CD14-positive monocyte (primary cell): ENCODE results near the gene ESRRG. TPM values are rescaled to one million over a fixed set of nuclear protein-coding genes. Genes with fewer than 3 reads are reported as not detected.

Experiments
- DNase-seq, 3 donors: peaks; one replicate each; pipeline ENCODE4 v3.0.0-alpha.2; 2011 to 2022
- H2AFZ ChIP-seq: 2 replicates; pipeline ENCODE4 v1.6.0; 2012; ENCODE audit warnings: mild to moderate bottlenecking, low read depth, low read length, inconsistent platforms; ENCODE audit not compliant: insufficient read depth, poor library complexity, severe bottlenecking
- H3K27ac ChIP-seq, 2 donors: 1 replicate in 1 of 2; 2 replicates in 1 of 2; pipeline ENCODE4 v1.5.1; 2012 to 2013; ENCODE audit warnings: low read length in 2 of 2, control low read depth in 1 of 2, inconsistent platforms in 1 of 2, low read depth in 1 of 2, mild to moderate bottlenecking in 1 of 2
- H3K27me3 ChIP-seq, 2 donors: one replicate each; pipeline versions ENCODE4 v1.6.0 to v1.6.1; 2011 to 2013; ENCODE audit warnings: low read length in 2 of 2; ENCODE audit not compliant: control insufficient read depth in 2 of 2, insufficient read depth in 2 of 2
- H3K36me3 ChIP-seq, 2 donors: replicated peaks in 1 of 2; 1 replicate in 1 of 2; 2 replicates in 1 of 2; pipeline versions ENCODE4 v1.5.1 to v1.6.1; 2012 to 2013; ENCODE audit warnings: low read length in 2 of 2, control low read depth in 1 of 2, inconsistent platforms in 1 of 2, mild to moderate bottlenecking in 1 of 2; ENCODE audit not compliant: insufficient read depth in 2 of 2, control insufficient read depth in 1 of 2
- H3K4me1 ChIP-seq, 2 donors: 1 replicate in 1 of 2; 2 replicates in 1 of 2; pipeline versions ENCODE4 v1.5.1 to v1.6.1; 2012 to 2013; ENCODE audit warnings: low read length in 2 of 2, control low read depth in 1 of 2, inconsistent platforms in 1 of 2, mild to moderate bottlenecking in 1 of 2, moderate library complexity in 1 of 2; ENCODE audit not compliant: insufficient read depth in 2 of 2, control insufficient read depth in 1 of 2
- H3K4me2 ChIP-seq: replicated peaks from 2 replicates; pipeline ENCODE3; 2012; ENCODE audit warnings: low read length, moderate library complexity, mild to moderate bottlenecking; ENCODE audit not compliant: poor library complexity, severe bottlenecking; ENCODE audit errors: extremely low read depth
- H3K4me3 ChIP-seq, 3 experiments: fragments of 200-600 bp in 1 of 3; sonication (generic) in 1 of 3; replicated peaks in 1 of 3; 1 replicate in 2 of 3; 2 replicates in 1 of 3; pipeline ENCODE4 v1.5.1; 2011 to 2013; ENCODE audit warnings: low read length in 3 of 3, mild to moderate bottlenecking in 3 of 3, control low read depth in 2 of 3, low read depth in 2 of 3, inconsistent platforms in 1 of 3, moderate library complexity in 1 of 3
- H3K79me2 ChIP-seq: 2 replicates; pipeline ENCODE4 v1.6.0; 2012; ENCODE audit warnings: mild to moderate bottlenecking, control low read depth, inconsistent platforms, low read length, moderate library complexity; ENCODE audit not compliant: insufficient read depth
- H3K9ac ChIP-seq: 2 replicates; pipeline ENCODE4 v1.6.0; 2017; ENCODE audit warnings: low read length, mild to moderate bottlenecking; ENCODE audit not compliant: insufficient read depth, poor library complexity, severe bottlenecking
- H3K9me3 ChIP-seq, 2 donors: replicated peaks in 1 of 2; 1 replicate in 1 of 2; 2 replicates in 1 of 2; pipeline versions ENCODE4 v1.5.1 to v1.6.1; 2012 to 2013; ENCODE audit warnings: low read length in 2 of 2, control low read depth in 1 of 2; ENCODE audit not compliant: control insufficient read depth in 1 of 2, insufficient read depth in 1 of 2
- H4K20me1 ChIP-seq: 2 replicates; pipeline ENCODE4 v1.6.0; 2012; ENCODE audit warnings: mild to moderate bottlenecking, low read length, control low read depth, moderate library complexity; ENCODE audit not compliant: insufficient read depth
- H3K27ac Mint-ChIP-seq, 7 donors: one replicate each; pipeline ENCODE4 v1.8.0; 2020; ENCODE audit warnings: mild to moderate bottlenecking in 7 of 7, mixed read lengths in 7 of 7, moderate library complexity in 6 of 7, inconsistent platforms in 2 of 7
- H3K27me3 Mint-ChIP-seq, 3 donors: one replicate each; pipeline ENCODE4 v1.8.0; 2021 to 2022; ENCODE audit warnings: low read depth in 3 of 3, mild to moderate bottlenecking in 3 of 3, mixed read lengths in 3 of 3, moderate library complexity in 3 of 3, inconsistent platforms in 1 of 3
- H3K36me3 Mint-ChIP-seq, 2 donors: one replicate each; pipeline ENCODE4 v1.8.0; 2020; ENCODE audit warnings: mixed read lengths in 2 of 2, inconsistent platforms in 1 of 2, mild to moderate bottlenecking in 1 of 2
- H3K4me1 Mint-ChIP-seq: one replicate; pipeline ENCODE4 v1.8.0; 2020; ENCODE audit warnings: mild to moderate bottlenecking, mixed read lengths
- H3K4me3 Mint-ChIP-seq, 2 donors: one replicate each; pipeline ENCODE4 v1.8.0; 2020; ENCODE audit warnings: mild to moderate bottlenecking in 2 of 2, mixed read lengths in 2 of 2, moderate library complexity in 1 of 2
- H3K9me3 Mint-ChIP-seq, 7 donors: one replicate each; pipeline ENCODE4 v1.8.0; 2020 to 2022; ENCODE audit warnings: mixed read lengths in 7 of 7, mild to moderate bottlenecking in 6 of 7, moderate library complexity in 6 of 7, inconsistent platforms in 2 of 7
- WGBS: methylation state at CpG from one replicate; pipeline ENCODE4 v1.1.5; 2013; ENCODE audit warnings: missing lambda C conversion rate; ENCODE audit not compliant: insufficient coverage; 5-methylcytosine and 5-hydroxymethylcytosine counted together
- intact Hi-C, 2 donors: fragments of 100-400 bp; cut with micrococcal nuclease; formaldehyde crosslinking; loops; one replicate each; pipeline versions ENCODE4 v1.15.0 to v1.15.1; 2023
- polyA plus RNA-seq, 3 donors: library from polyadenylated mRNA; depleted of rRNA in 1 of 3; unstranded in 2 of 3; stranded (reverse) in 1 of 3; fragments of 300-500 nt in 2 of 3; fragments of >200 nt in 1 of 3; fragmentation: Illumina TruSeq in 2 of 3; gene quantifications; 1 replicate in 2 of 3; 2 replicates in 1 of 3; pipeline ENCODE4 v1.2.3, GENCODE V29; 2012 to 2021
- TF ChIP-seq, protein P1 (sequence below): fragments of 200-600 bp; IDR thresholded peaks from one replicate; pipeline ENCODE4 v1.8.0; 2022; ENCODE audit warnings: antibody characterized with exemption, mild to moderate bottlenecking

The ESRRG gene
- polyA plus RNA-seq, 3 donors, result not detected

GRCh38 chr1:216653001-216653400 lies 70.2 kb downstream of the ESRRG start:
- 86% methylated on average over 3 of the region's 4 CpGs for WGBS
- no peak for DNase-seq
- no peaks in the 10 kb centered on the region for H3K4me1 ChIP-seq
- H3K36me3 Mint-ChIP-seq, result no peaks in the 10 kb centered on the region
- no peaks in the 10 kb centered on the region for H3K79me2 ChIP-seq
- intact Hi-C loops, result no loop called here
- no peak overlapping the region for H3K9ac ChIP-seq
- H3K4me1 Mint-ChIP-seq, result no peaks in the 10 kb centered on the region
- H3K36me3 ChIP-seq, result no peaks in the 10 kb centered on the region
- H3K9me3 ChIP-seq, result no peaks in the 10 kb centered on the region
- no peak overlapping the region for H3K4me3 Mint-ChIP-seq
- TF ChIP-seq, protein P1, sequence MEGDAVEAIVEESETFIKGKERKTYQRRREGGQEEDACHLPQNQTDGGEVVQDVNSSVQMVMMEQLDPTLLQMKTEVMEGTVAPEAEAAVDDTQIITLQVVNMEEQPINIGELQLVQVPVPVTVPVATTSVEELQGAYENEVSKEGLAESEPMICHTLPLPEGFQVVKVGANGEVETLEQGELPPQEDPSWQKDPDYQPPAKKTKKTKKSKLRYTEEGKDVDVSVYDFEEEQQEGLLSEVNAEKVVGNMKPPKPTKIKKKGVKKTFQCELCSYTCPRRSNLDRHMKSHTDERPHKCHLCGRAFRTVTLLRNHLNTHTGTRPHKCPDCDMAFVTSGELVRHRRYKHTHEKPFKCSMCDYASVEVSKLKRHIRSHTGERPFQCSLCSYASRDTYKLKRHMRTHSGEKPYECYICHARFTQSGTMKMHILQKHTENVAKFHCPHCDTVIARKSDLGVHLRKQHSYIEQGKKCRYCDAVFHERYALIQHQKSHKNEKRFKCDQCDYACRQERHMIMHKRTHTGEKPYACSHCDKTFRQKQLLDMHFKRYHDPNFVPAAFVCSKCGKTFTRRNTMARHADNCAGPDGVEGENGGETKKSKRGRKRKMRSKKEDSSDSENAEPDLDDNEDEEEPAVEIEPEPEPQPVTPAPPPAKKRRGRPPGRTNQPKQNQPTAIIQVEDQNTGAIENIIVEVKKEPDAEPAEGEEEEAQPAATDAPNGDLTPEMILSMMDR, result no peak
- no peaks in the 10 kb centered on the region for H3K27me3 Mint-ChIP-seq
- no peak overlapping the region for H3K4me2 ChIP-seq
- H3K4me3 ChIP-seq, result no peak overlapping the region
- H3K27ac ChIP-seq, result no peak overlapping the region
- H2AFZ ChIP-seq, result no peak overlapping the region
- H4K20me1 ChIP-seq, result no peaks in the 10 kb centered on the region
- H3K9me3 Mint-ChIP-seq, result peaks cover 0 to 4% (median 0%) of the 10 kb centered on the region in 7 donors
- H3K27ac Mint-ChIP-seq, result no peak overlapping the region
- no peaks in the 10 kb centered on the region for H3K27me3 ChIP-seq

GRCh38 chr1:216651826-216652418 lies 71.3 kb downstream of the ESRRG start:
- Mint-ChIP-seq H3K27me3 (no peaks in the 10 kb centered on the region), H3K27ac (no peak overlapping the region), H3K4me3 (no peak overlapping the region), H3K9me3 (peaks cover 0 to 4% (median 0%) of the 10 kb centered on the region in 7 donors), H3K4me1 (no peaks in the 10 kb centered on the region), H3K36me3 (no peaks in the 10 kb centered on the region)
- no peak overlapping the region for H3K27ac ChIP-seq
- H2AFZ ChIP-seq, result no peak overlapping the region
- TF ChIP-seq, protein P1, result no peak
- no peaks in the 10 kb centered on the region for H3K27me3 ChIP-seq
- no peaks in the 10 kb centered on the region for H3K79me2 ChIP-seq
- 90% methylated on average over 2 of the region's 6 CpGs for WGBS
- H3K9me3 ChIP-seq, result no peaks in the 10 kb centered on the region
- DNase-seq, result no peak
- H3K9ac ChIP-seq, result no peak overlapping the region
- H4K20me1 ChIP-seq, result no peaks in the 10 kb centered on the region
- intact Hi-C loops, result no loop called here
- H3K4me1 ChIP-seq, result no peaks in the 10 kb centered on the region
- H3K4me3 ChIP-seq, result no peak overlapping the region
- no peaks in the 10 kb centered on the region for H3K36me3 ChIP-seq
- H3K4me2 ChIP-seq, result no peak overlapping the region
